Measurements from ENCODE around the gene DHDDS. TPM values are rescaled to one million over a fixed set of nuclear protein-coding genes. Genes with fewer than 3 reads are reported as not detected.

The DHDDS gene
- total and polyA plus RNA-seq, 2 of the 13 experiments (the other 11 are each of a cell fraction or from before 2014, with no cell fraction given) = 18.9 to 28.3 TPM

GRCh38 chr1:26389604-26390247, 42.4 kb upstream of the DHDDS start:
- peaks cover 55% of the 10 kb centered on the region for H3K4me1 ChIP-seq (ENCODE audit: insufficient read depth, low read length)
- no peaks in the 10 kb centered on the region for H4K20me1 ChIP-seq (ENCODE audit: insufficient read depth, low read length)
- H3K4me2 ChIP-seq (ENCODE audit: low read depth, low read length) = no peak overlapping the region
- FAIRE-seq = no peak
- no peak for ATAC-seq
- H3K9me3 ChIP-seq (ENCODE audit: low read length) = no peaks in the 10 kb centered on the region
- no peak overlapping the region for H3K4me3 ChIP-seq (replicated peaks in 1 of 3; ENCODE audit: insufficient read depth in 1 of 3, low read depth in 2 of 3, low read length in 3 of 3)
- ChIA-PET POLR2A (interaction anchor here (1.4 kb wide), 1 partner anchor 39 kb away, joined by 10 read pairs; no protein-coding TSS in a partner anchor), CTCF (ENCODE audit: low intra/inter-chr PET ratio, low total read pairs) (interaction anchor here (3.3 kb wide), 1 partner anchor 104 kb away, joined by 22 read pairs; no protein-coding TSS in a partner anchor)
- no TSS peak for BruUV-seq (replicated peaks)
- no peaks in the 10 kb centered on the region; a peak in 1 of 5 replicates for H3K27me3 ChIP-seq (ENCODE audit: control insufficient read depth in 1 of 2, insufficient read depth in 2 of 2, low read length in 2 of 2)
- H3K27ac ChIP-seq (ENCODE audit: extremely low read length, insufficient read depth, low read length) = no peak overlapping the region
- DNase-seq (ENCODE audit: low spot score) = no peak
- WGBS (ENCODE audit: low lambda C conversion rate) = 71% methylated on average over 4 of the region's 4 CpGs
- H3K36me3 ChIP-seq (replicated peaks in 1 of 2; ENCODE audit: control insufficient read depth in 1 of 2, insufficient read depth in 2 of 2, low read length in 2 of 2) = no peaks in the 10 kb centered on the region
- in situ Hi-C loops (cut with HindIII; ENCODE audit: extremely low pct_ligation_motif_present, low pct_unique_long_range_greater_than_20kb) = loop anchor here (5.0 kb wide), 1 partner anchor 107 kb away; the partner anchor contains the start of gene SH3BGRL3
- no peak overlapping the region for H2AFZ ChIP-seq (ENCODE audit: low read length)
- no peaks in the 10 kb centered on the region for H3K79me2 ChIP-seq (ENCODE audit: insufficient read depth, low read length)
- intact Hi-C loops (cut with micrococcal nuclease; ENCODE audit: unreplicated experiment) = no loop called here
- H3K9ac ChIP-seq (ENCODE audit: insufficient read depth, low read depth, low read length) = no peak overlapping the region
- no peak for TF ChIP-seq ZNF224 (CRISPR knock-in tag; IDR thresholded peaks at IDR 0.05)
- TF ChIP-seq, protein P1, sequence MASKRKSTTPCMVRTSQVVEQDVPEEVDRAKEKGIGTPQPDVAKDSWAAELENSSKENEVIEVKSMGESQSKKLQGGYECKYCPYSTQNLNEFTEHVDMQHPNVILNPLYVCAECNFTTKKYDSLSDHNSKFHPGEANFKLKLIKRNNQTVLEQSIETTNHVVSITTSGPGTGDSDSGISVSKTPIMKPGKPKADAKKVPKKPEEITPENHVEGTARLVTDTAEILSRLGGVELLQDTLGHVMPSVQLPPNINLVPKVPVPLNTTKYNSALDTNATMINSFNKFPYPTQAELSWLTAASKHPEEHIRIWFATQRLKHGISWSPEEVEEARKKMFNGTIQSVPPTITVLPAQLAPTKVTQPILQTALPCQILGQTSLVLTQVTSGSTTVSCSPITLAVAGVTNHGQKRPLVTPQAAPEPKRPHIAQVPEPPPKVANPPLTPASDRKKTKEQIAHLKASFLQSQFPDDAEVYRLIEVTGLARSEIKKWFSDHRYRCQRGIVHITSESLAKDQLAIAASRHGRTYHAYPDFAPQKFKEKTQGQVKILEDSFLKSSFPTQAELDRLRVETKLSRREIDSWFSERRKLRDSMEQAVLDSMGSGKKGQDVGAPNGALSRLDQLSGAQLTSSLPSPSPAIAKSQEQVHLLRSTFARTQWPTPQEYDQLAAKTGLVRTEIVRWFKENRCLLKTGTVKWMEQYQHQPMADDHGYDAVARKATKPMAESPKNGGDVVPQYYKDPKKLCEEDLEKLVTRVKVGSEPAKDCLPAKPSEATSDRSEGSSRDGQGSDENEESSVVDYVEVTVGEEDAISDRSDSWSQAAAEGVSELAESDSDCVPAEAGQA (IDR thresholded peaks at IDR 0.05; ENCODE audit: low read depth) = no peak
- TF ChIP-seq, protein P1 (CRISPR knock-in tag; IDR thresholded peaks at IDR 0.05; ENCODE audit: borderline replicate concordance) = no peak
- TF ChIP-seq EEA1 (CRISPR knock-in tag; IDR thresholded peaks at IDR 0.05; ENCODE audit: borderline replicate concordance) = no peak
- no peak for TF ChIP-seq ZNF407 (CRISPR knock-in tag; IDR thresholded peaks at IDR 0.05; ENCODE audit: not compliant biosample characterization)
- no peak for TF ChIP-seq NR1H2 (CRISPR knock-in tag; IDR thresholded peaks at IDR 0.05; ENCODE audit: borderline replicate concordance, low read depth)
- no peak for TF ChIP-seq NKX3-1 (CRISPR knock-in tag; IDR thresholded peaks at IDR 0.05)
- no peak for TF ChIP-seq MIXL1 (CRISPR knock-in tag; IDR thresholded peaks at IDR 0.05)
